ENCODE data around the gene ARPC2. TPM values are rescaled to one million over a fixed set of nuclear protein-coding genes. Genes with fewer than 3 reads are reported as not detected.
A peak's percentile ranks its signal among the peaks of the same experiment; 100 is the strongest.

ARPC2 gene
- total RNA-seq, 1 donor from 2014 or later, result 153 TPM

- no peak overlapping the region for H3K4me3 Mint-ChIP-seq (ENCODE audit: low read depth)
- H3K27ac Mint-ChIP-seq, result peak overlapping the region; percentile 21
- no peak for TF ChIP-seq CTCF (IDR thresholded peaks at IDR 0.05; ENCODE audit: unreplicated experiment)
- H3K27me3 Mint-ChIP-seq, result no peaks in the 10 kb centered on the region
- H3K4me1 Mint-ChIP-seq (ENCODE audit: low read depth), result peaks cover 46% of the 10 kb centered on the region
- H3K36me3 Mint-ChIP-seq (ENCODE audit: insufficient read depth), result no peaks in the 10 kb centered on the region
- no peaks in the 10 kb centered on the region for H3K9me3 Mint-ChIP-seq (ENCODE audit: low read depth)
- no peak for DNase-seq (ENCODE audit: low spot score, unreplicated experiment)
Observed at GRCh38 chr2:218298314-218298875, 81.4 kb downstream of the ARPC2 start.

GRCh38 chr2:218300141-218300540 is 83.2 kb downstream of the ARPC2 start:
- Mint-ChIP-seq H3K9me3 (ENCODE audit: low read depth) (no peaks in the 10 kb centered on the region), H3K27me3 (no peaks in the 10 kb centered on the region), H3K27ac (no peak overlapping the region)

GRCh38 chr2:218301176-218301819 is 84.3 kb downstream of the ARPC2 start:
- Mint-ChIP-seq H3K4me3 (ENCODE audit: low read depth) (no peak overlapping the region), H3K27me3 (no peaks in the 10 kb centered on the region), H3K4me1 (ENCODE audit: low read depth) (peaks cover 28% of the 10 kb centered on the region), H3K27ac (peak overlapping the region; percentile 82), H3K9me3 (ENCODE audit: low read depth) (no peaks in the 10 kb centered on the region), H3K36me3 (ENCODE audit: insufficient read depth) (no peaks in the 10 kb centered on the region)
- peak; percentile 87 for DNase-seq (ENCODE audit: low spot score, unreplicated experiment)
- TF ChIP-seq CTCF (IDR thresholded peaks at IDR 0.05; ENCODE audit: unreplicated experiment), result peak; percentile 95

More at GRCh38 chr2:218300141-218300540, 83.2 kb downstream of the ARPC2 start:
- no peak overlapping the region for H3K4me3 Mint-ChIP-seq (ENCODE audit: low read depth)
- no peak for DNase-seq (ENCODE audit: low spot score, unreplicated experiment)
- H3K36me3 Mint-ChIP-seq (ENCODE audit: insufficient read depth), result no peaks in the 10 kb centered on the region
- TF ChIP-seq CTCF (IDR thresholded peaks at IDR 0.05; ENCODE audit: unreplicated experiment), result no peak
- peaks cover 30% of the 10 kb centered on the region for H3K4me1 Mint-ChIP-seq (ENCODE audit: low read depth)

Small RNA genes within 50 kb of the gene (microRNA-seq; reads per million reads assigned to microRNA genes)
- gene MIR6513 (ENCODE audit: borderline number of aligned reads, unreplicated experiment), result 3.6 reads per million

Other genes with a start within 250 kb of the ARPC2 start
- 7.7 and 7.9 TPM in 2 replicates for gene TNS1, start 214.2 kb upstream of the ARPC2 start, total RNA-seq
- not detected in 2 replicates for gene RUFY4, start 147.9 kb upstream of the ARPC2 start, total RNA-seq
- not detected in 2 replicates for gene CXCR2, start 91.2 kb upstream of the ARPC2 start, total RNA-seq
- not detected in 2 replicates for gene CXCR1, start 50.2 kb upstream of the ARPC2 start, total RNA-seq
- gene GPBAR1, start 43.8 kb downstream of the ARPC2 start, total RNA-seq, result 9.1 and 9.7 TPM in 2 replicates
- 79.2 and 85.2 TPM in 2 replicates for gene AAMP, start 52.9 kb downstream of the ARPC2 start, total RNA-seq
- gene PNKD, start 53.3 kb downstream of the ARPC2 start, total RNA-seq, result 54.3 and 54.5 TPM in 2 replicates
- gene TMBIM1, start 75.3 kb downstream of the ARPC2 start, total RNA-seq, result 131 and 137 TPM in 2 replicates
- 3.3 and 3.8 TPM in 2 replicates for gene CATIP, start 139.7 kb downstream of the ARPC2 start, total RNA-seq
- gene SLC11A1, start 165.1 kb downstream of the ARPC2 start, total RNA-seq, result 0.33 and 0.34 TPM in 2 replicates
- gene CTDSP1, start 182.7 kb downstream of the ARPC2 start, total RNA-seq, result 102 and 108 TPM in 2 replicates
- 281 and 305 TPM in 2 replicates for gene VIL1, start 201.9 kb downstream of the ARPC2 start, total RNA-seq